Activated CD8-positive, alpha-beta T cell treated with anti-CD3 and anti-CD28 coated beads for 36 hours (primary cell): Measurements from ENCODE around the gene HAUS5. TPM values are rescaled to one million over a fixed set of nuclear protein-coding genes. Genes with fewer than 3 reads are reported as not detected.
A peak's percentile ranks its signal among the peaks of the same experiment; 100 is the strongest.
"Not testable (repeated sequence)": the region's sequence is repeated elsewhere in the genome, so short reads cannot be mapped to it uniquely, and the experiment has no call there.

Experiments used
- ATAC-seq: fragments of 200-7000 bp; cut with Tn5 transposase; one replicate; pipeline ENCODE4 v1.10.0; 2021; ENCODE audit warnings: mild to moderate bottlenecking, moderate library complexity
- CTCF ChIA-PET: fragments of 350-600 bp; sonication (Branson Sonifier 250); formaldehyde crosslinking; loops from one replicate; lab custom pipeline; 2021; ENCODE audit warnings: antibody characterized with exemption; lab: Charles Lee
- POLR2A ChIA-PET: fragments of 350-600 bp; sonication (Branson Sonifier 250); formaldehyde crosslinking; loops from one replicate; lab custom pipeline; 2021; ENCODE audit warnings: antibody characterized with exemption; lab: Charles Lee
- DNase-seq: peaks from one replicate; pipeline ENCODE4 v3.0.0-alpha.2; 2020
- H3K27ac Mint-ChIP-seq: one replicate; pipeline ENCODE4 v1.8.0; 2021; ENCODE audit warnings: mild to moderate bottlenecking, mixed read lengths
- H3K27me3 Mint-ChIP-seq: one replicate; pipeline ENCODE4 v1.8.0; 2021; ENCODE audit warnings: mixed read lengths
- H3K36me3 Mint-ChIP-seq: one replicate; pipeline ENCODE4 v1.8.0; 2021; ENCODE audit warnings: low read depth, mixed read lengths
- H3K4me1 Mint-ChIP-seq: one replicate; pipeline ENCODE4 v1.8.0; 2021; ENCODE audit warnings: low read depth, mixed read lengths
- H3K4me3 Mint-ChIP-seq: one replicate; pipeline ENCODE4 v1.8.0; 2021; ENCODE audit warnings: mild to moderate bottlenecking, moderate library complexity, mixed read lengths
- H3K9me3 Mint-ChIP-seq: one replicate; pipeline ENCODE4 v1.8.0; 2021; ENCODE audit warnings: mixed read lengths
- intact Hi-C: fragments of 100-400 bp; cut with micrococcal nuclease; formaldehyde crosslinking; loops from one replicate; pipeline ENCODE4 v1.10.0; 2022
- total RNA-seq, 2 experiments: library from RNA; stranded (reverse); gene quantifications; one replicate each; pipeline ENCODE4 v1.2.3, GENCODE V29; 2021
- TF ChIP-seq, protein P1 (sequence below): fragments of 200-600 bp; IDR thresholded peaks from one replicate; pipeline ENCODE4 v1.8.0; 2022; ENCODE audit warnings: antibody characterized with exemption, mild to moderate bottlenecking

Gene HAUS5
- total RNA-seq, 2 experiments from 2014 or later = 38.3 to 40.0 TPM

DNA sequence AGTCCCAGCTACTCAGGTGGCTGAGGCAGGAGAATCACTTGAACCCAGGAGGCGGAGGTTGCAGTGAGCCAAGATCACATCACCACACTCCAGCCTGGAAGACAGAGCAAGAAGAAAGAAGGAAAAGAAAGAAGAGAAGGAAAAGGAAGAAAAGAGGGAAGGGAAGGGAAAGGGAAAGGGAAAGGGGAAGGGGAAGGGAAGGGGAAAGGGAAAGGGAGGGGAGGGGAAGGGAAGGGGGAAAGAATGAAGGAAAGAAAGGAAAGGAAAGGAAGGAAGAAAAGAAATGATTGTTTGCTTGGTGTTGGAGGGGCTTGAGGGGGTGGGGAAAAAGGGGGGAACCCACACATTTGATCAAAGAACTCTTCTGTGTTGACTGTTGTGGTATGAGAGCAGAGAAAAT, 16.6 kb upstream of the HAUS5 start:
- DNase-seq (no peak), ATAC-seq (no peak)
- Mint-ChIP-seq H3K27ac (no peak overlapping the region), H3K36me3 (no peaks in the 10 kb centered on the region), H3K4me1 (peaks cover 5% of the 10 kb centered on the region), H3K4me3 (no peak overlapping the region), H3K9me3 (no peaks in the 10 kb centered on the region), H3K27me3 (peaks cover 8% of the 10 kb centered on the region)
- ChIA-PET POLR2A (no interaction called here), CTCF (interaction anchor here (1.5 to 3.5 kb wide), 2 partner anchors 9 to 47 kb away, joined by 5 to 15 read pairs; no protein-coding TSS in a partner anchor)
- intact Hi-C loops = no loop called here
- TF ChIP-seq, protein P1, sequence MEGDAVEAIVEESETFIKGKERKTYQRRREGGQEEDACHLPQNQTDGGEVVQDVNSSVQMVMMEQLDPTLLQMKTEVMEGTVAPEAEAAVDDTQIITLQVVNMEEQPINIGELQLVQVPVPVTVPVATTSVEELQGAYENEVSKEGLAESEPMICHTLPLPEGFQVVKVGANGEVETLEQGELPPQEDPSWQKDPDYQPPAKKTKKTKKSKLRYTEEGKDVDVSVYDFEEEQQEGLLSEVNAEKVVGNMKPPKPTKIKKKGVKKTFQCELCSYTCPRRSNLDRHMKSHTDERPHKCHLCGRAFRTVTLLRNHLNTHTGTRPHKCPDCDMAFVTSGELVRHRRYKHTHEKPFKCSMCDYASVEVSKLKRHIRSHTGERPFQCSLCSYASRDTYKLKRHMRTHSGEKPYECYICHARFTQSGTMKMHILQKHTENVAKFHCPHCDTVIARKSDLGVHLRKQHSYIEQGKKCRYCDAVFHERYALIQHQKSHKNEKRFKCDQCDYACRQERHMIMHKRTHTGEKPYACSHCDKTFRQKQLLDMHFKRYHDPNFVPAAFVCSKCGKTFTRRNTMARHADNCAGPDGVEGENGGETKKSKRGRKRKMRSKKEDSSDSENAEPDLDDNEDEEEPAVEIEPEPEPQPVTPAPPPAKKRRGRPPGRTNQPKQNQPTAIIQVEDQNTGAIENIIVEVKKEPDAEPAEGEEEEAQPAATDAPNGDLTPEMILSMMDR = no peak

DNA sequence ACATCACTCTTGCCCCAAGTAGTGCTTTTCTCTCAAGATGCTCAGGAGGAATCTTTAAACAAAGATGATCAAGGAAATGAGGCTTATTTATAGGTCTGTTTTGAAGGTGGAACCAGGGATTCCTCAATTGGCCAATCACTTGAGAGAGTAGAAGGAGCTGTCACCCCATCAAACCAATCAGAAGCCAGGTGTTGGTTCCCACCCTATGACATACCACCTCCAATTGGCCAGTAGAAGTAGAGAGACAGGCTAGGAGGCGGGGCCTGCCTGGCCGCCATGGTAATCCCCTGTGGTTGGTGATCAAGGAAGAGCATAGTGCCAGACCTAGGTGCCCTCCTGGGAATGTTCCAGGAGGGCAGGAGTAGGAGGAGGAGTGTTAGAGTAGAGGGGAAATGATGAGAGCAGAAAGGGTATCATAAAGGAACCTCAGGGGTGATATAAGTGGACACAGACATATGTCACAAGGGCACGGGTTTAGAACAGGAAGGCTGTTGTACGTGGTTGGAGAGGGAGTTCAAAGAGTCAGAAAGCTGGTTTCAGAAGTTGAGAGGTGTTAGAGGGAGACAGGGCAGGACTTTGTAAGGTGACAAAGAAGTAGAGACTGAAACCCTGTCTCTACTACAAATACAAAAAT, 16.1 kb upstream of the HAUS5 start:
- ChIA-PET CTCF (interaction anchor here (1.5 to 3.5 kb wide), 2 partner anchors 9 to 48 kb away, joined by 5 to 15 read pairs; no protein-coding TSS in a partner anchor), POLR2A (no interaction called here)
- Mint-ChIP-seq H3K36me3 (no peaks in the 10 kb centered on the region), H3K4me1 (peaks cover 5% of the 10 kb centered on the region), H3K4me3 (no peak overlapping the region), H3K27me3 (peaks cover 8% of the 10 kb centered on the region), H3K27ac (peak overlapping the region; percentile 59), H3K9me3 (no peaks in the 10 kb centered on the region)
- intact Hi-C loops = no loop called here
- TF ChIP-seq, protein P1 = no peak
- DNase-seq = peak; percentile 59
- ATAC-seq = peak; percentile 93

DNA sequence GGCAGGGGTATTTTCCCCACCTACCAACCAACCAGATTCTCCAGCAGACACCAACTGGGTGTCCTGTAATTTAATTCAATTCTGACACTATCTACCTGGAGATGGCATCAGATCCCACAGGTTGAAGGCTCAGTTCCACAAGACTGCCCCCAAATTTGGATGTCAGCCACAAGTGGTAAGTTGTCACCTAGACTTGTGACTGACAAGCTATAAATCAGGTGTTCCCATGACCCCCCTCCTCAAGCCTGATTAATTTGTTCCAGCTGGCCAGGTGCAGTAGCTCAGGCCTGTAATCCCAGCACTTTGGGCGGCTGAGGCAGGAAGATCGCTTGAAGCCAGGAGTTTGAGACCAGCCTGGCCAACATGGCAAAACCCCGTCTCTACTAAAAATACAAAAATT, 10.6 kb upstream of the HAUS5 start:
- Mint-ChIP-seq H3K36me3 (no peaks in the 10 kb centered on the region), H3K4me3 (no peak overlapping the region), H3K27ac (no peak overlapping the region), H3K27me3 (peaks cover 2% of the 10 kb centered on the region), H3K9me3 (no peaks in the 10 kb centered on the region), H3K4me1 (no peaks in the 10 kb centered on the region)
- CTCF ChIA-PET = interaction anchor here (0.7 to 1.5 kb wide), 3 partner anchors 10 to 53 kb away, joined by 3 to 8 read pairs (median 4); no protein-coding TSS in a partner anchor
- TF ChIP-seq, protein P1 = no peak
- intact Hi-C loops = no loop called here
- no peak for DNase-seq
- no peak for ATAC-seq
- POLR2A ChIA-PET = no interaction called here

DNA sequence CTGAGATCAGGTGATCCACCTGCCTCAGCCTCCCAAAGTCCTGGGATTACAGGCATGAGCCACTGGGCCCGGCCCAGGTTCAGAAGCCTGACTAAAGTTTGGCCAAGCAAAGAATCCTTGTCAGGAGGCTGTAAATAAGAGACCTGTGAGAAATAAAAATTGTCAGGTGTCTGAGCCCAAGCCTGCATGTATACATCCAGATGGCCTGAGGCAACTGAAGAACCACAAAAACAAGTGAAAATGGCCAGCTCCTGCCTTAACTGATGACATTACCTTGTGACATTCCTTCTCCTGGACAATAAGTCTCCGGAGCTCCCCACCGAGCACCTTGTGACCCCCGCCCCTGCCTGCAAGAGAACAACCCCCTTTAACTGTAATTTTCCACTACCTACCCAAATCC, 8.1 kb upstream of the HAUS5 start:
- H3K9me3 Mint-ChIP-seq, H3K27me3 Mint-ChIP-seq, ATAC-seq, H3K4me3 Mint-ChIP-seq, H3K27ac Mint-ChIP-seq, H3K4me1 Mint-ChIP-seq, intact Hi-C loops, DNase-seq, H3K36me3 Mint-ChIP-seq, POLR2A ChIA-PET: not testable (repeated sequence)
- CTCF ChIA-PET = interaction anchor here (0.8 kb wide), 1 partner anchor 56 kb away, joined by 3 read pairs; no protein-coding TSS in a partner anchor

DNA sequence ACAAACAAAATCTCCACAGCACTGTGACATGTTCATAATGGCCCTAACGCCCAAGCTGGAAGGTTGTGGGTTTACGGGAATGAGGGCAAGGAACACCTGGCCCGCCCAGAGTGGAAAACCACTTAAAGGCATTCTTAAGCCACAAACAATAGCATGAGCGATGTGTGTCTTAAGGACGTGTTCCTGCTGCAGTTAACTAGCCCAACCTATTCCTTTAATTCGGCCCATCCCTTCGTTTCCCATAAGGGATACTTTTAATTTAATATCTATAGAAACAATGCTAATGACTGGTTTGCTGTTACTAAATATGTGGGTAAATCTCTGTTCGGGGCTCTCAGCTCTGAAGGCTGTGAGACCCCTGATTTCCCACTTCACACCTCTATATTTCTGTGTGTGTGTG, 5.4 kb upstream of the HAUS5 start:
- ChIA-PET POLR2A (interaction anchor here (0.7 to 1.5 kb wide), 2 partner anchors 10 to 38 kb away, joined by 3 read pairs; no protein-coding TSS in a partner anchor), CTCF (interaction anchor here (0.7 kb wide), 1 partner anchor 17 kb away, joined by 3 read pairs; no protein-coding TSS in a partner anchor)
- intact Hi-C loops, H3K27me3 Mint-ChIP-seq, ATAC-seq, H3K36me3 Mint-ChIP-seq, H3K27ac Mint-ChIP-seq, H3K9me3 Mint-ChIP-seq, DNase-seq, H3K4me3 Mint-ChIP-seq: not testable (repeated sequence)
- H3K4me1 Mint-ChIP-seq = peaks cover 16% of the 10 kb centered on the region

DNA sequence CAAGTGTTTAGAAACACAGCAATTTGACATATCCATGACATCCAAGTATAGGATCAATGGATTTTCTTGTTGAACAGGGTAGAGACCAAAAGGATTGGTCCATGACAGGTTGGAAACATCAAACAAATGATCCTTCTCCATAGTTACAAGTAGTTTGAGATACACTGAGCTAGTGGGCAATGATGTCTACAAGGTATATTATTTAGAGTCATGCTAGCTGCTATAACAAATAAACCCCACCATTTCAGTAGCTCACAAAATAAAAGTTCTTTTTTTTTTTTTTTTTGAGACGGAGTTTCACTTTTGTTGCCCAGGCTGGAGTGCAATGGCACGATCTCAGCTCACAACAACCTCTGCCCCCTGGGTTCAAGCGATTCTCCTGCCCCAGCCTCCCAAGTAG, 4.9 kb upstream of the HAUS5 start:
- TF ChIP-seq, protein P1 = no peak
- ChIA-PET POLR2A (interaction anchor here (1.2 to 1.5 kb wide), 3 partner anchors 9 to 51 kb away, joined by 3 to 5 read pairs (median 3); no protein-coding TSS in a partner anchor), CTCF (interaction anchor here (1.1 to 1.6 kb wide), 3 partner anchors 15 to 97 kb away, joined by 5 to 6 read pairs (median 6); no protein-coding TSS in a partner anchor)
- ATAC-seq (no peak), DNase-seq (no peak)
- no peak overlapping the region for H3K27ac Mint-ChIP-seq
- peaks cover 9% of the 10 kb centered on the region for H3K9me3 Mint-ChIP-seq
- peaks cover 2% of the 10 kb centered on the region for H3K27me3 Mint-ChIP-seq
- intact Hi-C loops = no loop called here
- peaks cover 2% of the 10 kb centered on the region for H3K36me3 Mint-ChIP-seq
- H3K4me3 Mint-ChIP-seq = no peak overlapping the region
- peaks cover 17% of the 10 kb centered on the region for H3K4me1 Mint-ChIP-seq
